Central memory CD4-positive, alpha-beta T cell (primary cell): Measurements from ENCODE around the gene IFT20.
"Not testable (repeated sequence)": the region's sequence is repeated elsewhere in the genome, so short reads cannot be mapped to it uniquely, and the experiment has no call there.

ENCODE experiments used
- DNase-seq: peaks from one replicate; pipeline ENCODE4 v3.0.0; 2022

IFT20 gene

DNA sequence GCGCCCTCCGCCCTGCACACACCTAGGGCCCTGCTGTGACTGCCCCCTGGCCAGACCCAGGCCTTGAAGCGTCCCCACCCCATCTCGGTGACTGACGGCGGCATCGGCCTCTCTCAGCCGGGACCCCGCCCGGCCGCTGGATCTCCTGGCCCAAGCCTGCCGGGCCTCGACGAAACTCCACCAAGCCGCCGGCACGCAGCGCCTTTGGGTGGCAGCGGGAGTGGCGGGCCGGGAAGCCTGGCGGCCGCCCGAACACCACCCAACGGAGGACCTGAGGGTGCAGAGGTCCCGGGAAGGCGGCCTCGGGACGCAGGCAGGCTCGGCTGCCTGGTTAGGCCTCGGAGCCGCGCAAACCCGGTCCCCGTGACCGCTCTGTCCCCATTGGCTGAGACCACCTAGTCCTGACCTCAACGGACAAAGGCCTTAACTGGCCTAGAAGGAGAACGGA lies 28.3 kb downstream of the IFT20 start:
- no peak for DNase-seq

DNA sequence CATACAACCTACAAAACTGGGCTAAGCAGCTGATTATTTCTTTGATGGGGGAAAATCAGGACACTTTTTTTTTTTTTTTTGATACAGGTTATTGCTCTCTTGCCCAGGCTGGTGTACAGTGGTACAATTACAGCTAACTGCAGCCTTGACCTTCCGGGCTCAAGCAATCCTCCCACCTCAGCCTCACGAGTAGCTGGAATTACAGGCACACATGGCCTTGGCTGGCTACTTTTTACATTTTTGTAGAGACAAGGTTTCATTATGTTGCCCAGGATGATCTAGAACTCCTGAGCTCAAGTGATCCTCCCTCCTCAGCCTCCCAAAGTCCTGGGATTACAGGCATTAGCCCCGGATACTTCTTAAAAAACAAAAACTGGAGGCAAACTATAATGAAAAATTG lies 36.8 kb downstream of the IFT20 start:
- no peak for DNase-seq

GRCh38 chr17:28295677-28296578 lies 39.3 kb downstream of the IFT20 start:
- DNase-seq = no peak

DNA sequence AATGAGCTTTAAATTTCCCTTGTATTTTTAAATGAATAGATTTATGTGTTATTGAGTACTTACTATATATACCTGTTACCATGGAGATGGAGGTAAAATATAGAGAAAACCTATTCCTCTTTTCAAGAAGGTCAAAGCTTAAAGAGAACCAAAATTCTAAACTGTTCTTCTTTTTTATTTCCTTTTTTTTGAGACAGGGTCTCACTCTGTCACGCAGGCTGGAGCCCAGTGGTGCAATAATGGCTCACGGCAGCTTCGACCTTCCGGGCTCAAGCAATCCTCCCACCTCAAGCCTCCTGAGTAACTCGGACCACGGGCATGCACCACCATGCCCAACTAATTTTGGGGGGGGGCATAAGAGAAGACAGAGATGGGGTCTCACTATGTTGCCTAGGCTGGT lies 41.3 kb downstream of the IFT20 start:
- DNase-seq = no peak

DNA sequence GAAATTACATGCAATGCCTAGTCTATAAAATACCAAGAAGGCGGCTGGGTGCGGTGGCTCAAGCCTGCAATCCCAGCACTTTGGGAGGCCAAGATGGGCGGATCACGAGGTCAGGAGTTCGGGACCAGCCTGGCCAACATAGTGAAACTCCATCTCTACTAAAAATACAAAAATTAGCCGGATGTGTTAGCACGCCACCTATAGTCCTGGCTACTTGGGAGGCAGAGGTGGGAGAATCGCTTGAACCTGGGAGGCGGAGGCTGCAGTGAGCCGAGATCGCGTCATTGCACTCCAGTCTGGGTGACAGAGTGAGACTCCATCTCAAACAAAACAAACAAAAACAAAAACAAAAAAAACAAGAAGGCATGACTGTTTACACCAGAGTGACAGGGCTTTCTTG lies 42.4 kb downstream of the IFT20 start:
- DNase-seq = not testable (repeated sequence)

GRCh38 chr17:28291780-28292330 lies 43.4 kb downstream of the IFT20 start:
- DNase-seq = no peak

- no peak for DNase-seq
Measured at GRCh38 chr17:28290703-28291102, 44.6 kb downstream of the IFT20 start.

DNA sequence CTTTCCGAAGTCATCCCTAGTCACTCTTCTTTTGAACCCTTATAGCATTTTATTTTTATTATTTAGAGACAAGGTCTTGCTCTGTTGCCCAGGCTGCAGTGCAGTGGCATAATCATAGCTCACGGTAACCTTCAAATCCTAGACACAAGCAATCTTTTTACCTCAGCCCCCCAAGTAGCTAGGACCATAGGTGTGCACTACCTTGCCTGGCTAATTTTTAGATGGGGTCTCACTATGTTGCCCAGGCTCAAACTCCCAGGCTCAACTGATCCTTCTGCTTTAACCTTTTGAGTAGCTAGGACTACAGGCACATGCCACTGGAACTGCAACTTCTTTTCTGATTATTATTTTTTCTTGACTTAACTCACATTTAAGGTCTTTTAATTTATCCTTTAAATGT lies 49.3 kb downstream of the IFT20 start:
- no peak for DNase-seq

DNA sequence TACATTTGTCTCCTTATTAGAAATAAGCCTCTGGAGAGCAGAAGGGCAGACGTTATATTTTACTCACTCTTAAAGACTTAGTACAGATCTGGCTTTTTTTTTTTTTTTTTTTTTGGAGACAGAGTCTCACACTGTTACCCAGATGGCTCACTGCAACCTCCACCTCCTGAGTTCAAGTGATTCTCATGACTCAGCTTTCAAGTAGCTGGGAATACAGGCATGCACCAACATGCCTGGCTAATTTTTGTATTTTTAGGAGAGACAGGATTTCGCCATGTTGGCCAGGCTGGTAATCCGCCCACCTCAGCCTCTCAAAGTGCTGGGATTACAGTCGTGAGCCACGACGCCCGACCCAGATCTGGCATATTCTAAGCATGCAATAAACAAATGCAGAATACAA lies 52.7 kb downstream of the IFT20 start:
- DNase-seq = no peak

GRCh38 chr17:28280826-28281225 lies 54.4 kb downstream of the IFT20 start:
- DNase-seq = no peak

DNA sequence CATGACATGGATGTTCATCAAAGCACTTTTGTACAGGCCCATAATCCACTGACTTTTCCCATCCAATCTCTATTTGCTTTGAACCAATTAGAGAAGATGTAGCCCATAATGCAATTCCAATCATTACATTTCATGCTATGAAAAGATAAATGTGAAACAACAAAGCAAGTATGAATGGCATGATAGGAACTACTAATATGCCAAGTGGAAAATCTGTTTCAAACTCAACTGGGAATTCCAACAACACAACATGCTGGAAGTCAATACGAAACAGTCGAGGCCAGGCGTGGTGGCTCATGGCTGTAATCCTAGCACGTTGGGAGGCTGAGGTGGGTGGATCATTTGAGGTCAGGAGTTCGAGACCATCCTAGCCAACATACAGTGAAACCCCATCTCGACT lies 55.9 kb downstream of the IFT20 start:
- no peak for DNase-seq
